ENCODE results near the gene DACT2. TPM values are rescaled to one million over a fixed set of nuclear protein-coding genes. Genes with fewer than 3 reads are reported as not detected.

Gene DACT2
- total RNA-seq, 1 experiment from 2014 or later, result not detected

DNA sequence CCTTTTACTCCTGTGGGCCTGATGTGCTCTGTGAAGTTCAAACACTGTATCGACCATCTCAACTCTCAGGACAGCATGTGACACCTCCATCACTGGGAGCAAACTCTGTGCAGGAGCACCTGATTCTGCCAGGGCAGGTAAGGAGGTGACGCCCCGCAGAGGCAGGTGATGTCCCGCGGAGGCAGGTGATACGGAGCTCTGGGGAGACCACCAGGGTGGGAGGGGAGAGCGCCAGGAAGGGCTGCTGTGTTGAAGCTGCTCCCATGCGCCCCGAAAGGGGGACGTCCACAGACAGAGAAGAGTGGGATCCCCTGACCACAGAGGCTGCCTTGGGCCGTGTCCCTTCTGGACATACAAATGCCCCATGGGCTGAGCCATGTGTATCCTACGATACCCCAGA is 58.3 kb downstream of the DACT2 start:
- TF ChIP-seq JUND (IDR thresholded peaks at IDR 0.05), result no peak
- no peak for TF ChIP-seq CBX3 (IDR thresholded peaks at IDR 0.05; ENCODE audit: low read depth)
- no peak for TF ChIP-seq ZNF274 (IDR thresholded peaks at IDR 0.05; ENCODE audit: low read depth, low read length)
- TF ChIP-seq, protein P1, sequence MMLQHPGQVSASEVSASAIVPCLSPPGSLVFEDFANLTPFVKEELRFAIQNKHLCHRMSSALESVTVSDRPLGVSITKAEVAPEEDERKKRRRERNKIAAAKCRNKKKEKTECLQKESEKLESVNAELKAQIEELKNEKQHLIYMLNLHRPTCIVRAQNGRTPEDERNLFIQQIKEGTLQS (IDR thresholded peaks at IDR 0.05), result no peak
- TF ChIP-seq RAD21 (IDR thresholded peaks at IDR 0.05; ENCODE audit: low read depth), result no peak
- TF ChIP-seq ZBTB33 (IDR thresholded peaks at IDR 0.05; ENCODE audit: extremely low read depth, insufficient replicate concordance, low read length), result no peak
- TF ChIP-seq MAX (IDR thresholded peaks at IDR 0.05), result no peak
- TF ChIP-seq EGR1 (IDR thresholded peaks at IDR 0.05; ENCODE audit: low read depth), result no peak
- no peak for TF ChIP-seq YY1 (IDR thresholded peaks at IDR 0.05; ENCODE audit: extremely low read depth, insufficient replicate concordance, low read depth, low read length)
- Histone ChIP-seq H3K9ac (ENCODE audit: low read length) (no peak overlapping the region), H3K9me2 (ENCODE audit: insufficient read depth) (no peaks in the 10 kb centered on the region), H3K4me3 (replicated peaks in 1 of 2; ENCODE audit: low read depth in 1 of 2, low read length in 2 of 2) (no peak overlapping the region), H3K9me3 (ENCODE audit: control insufficient read depth in 1 of 2, insufficient read depth in 1 of 2, low read depth in 1 of 2, low read length in 2 of 2) (no peaks in the 10 kb centered on the region), H3K79me2 (ENCODE audit: insufficient read depth, low read length) (no peaks in the 10 kb centered on the region), H4K20me1 (ENCODE audit: insufficient read depth) (no peaks in the 10 kb centered on the region), H3K27me3 (ENCODE audit: insufficient read depth, low read length) (peaks cover 7% of the 10 kb centered on the region; the same call in 1 of the 2 replicates), H3K4me1 (ENCODE audit: control insufficient read depth in 1 of 2, insufficient read depth in 2 of 2, low read length in 2 of 2) (no peaks in the 10 kb centered on the region), H3K27ac (ENCODE audit: low read depth, low read length) (no peak overlapping the region), H3K4me2 (ENCODE audit: low read length) (no peak overlapping the region), H2AFZ (ENCODE audit: low read depth, low read length, poor library complexity, severe bottlenecking) (no peak overlapping the region), H3K36me3 (ENCODE audit: control insufficient read depth in 1 of 2, insufficient read depth in 2 of 2, low read length in 2 of 2) (no peaks in the 10 kb centered on the region)
- intact Hi-C loops (cut with micrococcal nuclease), result no loop called here
- ChIA-PET POLR2A (no interaction called here), RAD21 (ENCODE audit: low non-redundant PET in 1 of 2, low total read pairs in 2 of 2, uncharacterized antibody in 2 of 2, unreplicated experiment in 2 of 2) (no interaction called here), CTCF (no interaction called here)
- DNase-seq (ENCODE audit: low read depth, low spot score) (no peak), ATAC-seq (no peak)
- no TSS peak for BruUV-seq (replicated peaks)

Measured in HCT116 (cell line).